Thyroid gland (tissue), 4 donors: ENCODE results near the gene CRYBA2. TPM values are rescaled to one million over a fixed set of nuclear protein-coding genes. Genes with fewer than 3 reads are reported as not detected.

Source experiments
- DNase-seq, 2 donors: peaks; one replicate each; pipeline ENCODE4 v3.0.0-alpha.2; 2019
- H3K27ac ChIP-seq, 3 donors: fragments of 200-600 bp; sonication (generic); 1 replicate in 2 of 3; 2 replicates in 1 of 3; pipeline ENCODE4 v1.5.1; 2016 to 2019; ENCODE audit warnings: mild to moderate bottlenecking in 1 of 3, moderate library complexity in 1 of 3
- H3K27me3 ChIP-seq: fragments of 200-600 bp; sonication (generic); one replicate; pipeline ENCODE4 v1.5.1; 2019
- H3K36me3 ChIP-seq, 2 donors: fragments of 200-600 bp; sonication (generic); one replicate each; pipeline ENCODE4 v1.5.1; 2016 to 2019
- H3K4me1 ChIP-seq, 2 donors: fragments of 200-600 bp; sonication (generic); one replicate each; pipeline ENCODE4 v1.5.1; 2017 to 2019
- H3K4me3 ChIP-seq, 3 donors: fragments of 200-600 bp; sonication (generic); replicated peaks in 1 of 3; 1 replicate in 2 of 3; 2 replicates in 1 of 3; pipeline ENCODE4 v1.5.1; 2016; ENCODE audit warnings: mild to moderate bottlenecking in 1 of 3
- H3K9me3 ChIP-seq: fragments of 200-600 bp; sonication (generic); one replicate; pipeline ENCODE4 v1.5.1; 2017
- CTCF ChIP-seq, 6 experiments: fragments of 200-600 bp in 3 of 6; fragments of 450-650 bp in 3 of 6; sonication (generic) in 3 of 6; IDR thresholded peaks; one replicate each; pipeline ENCODE4 v1.5.1; 2016 to 2019; ENCODE audit warnings: antibody characterized with exemption in 6 of 6, mild to moderate bottlenecking in 2 of 6, inconsistent platforms in 1 of 6, moderate library complexity in 1 of 6
- POLR2A ChIP-seq, 2 donors: fragments of 450-650 bp; IDR thresholded peaks; one replicate each; pipeline ENCODE4 v1.6.1; 2017; ENCODE audit warnings: antibody characterized with exemption in 2 of 2, mild to moderate bottlenecking in 2 of 2, moderate library complexity in 1 of 2
- WGBS, 2 donors: methylation state at CpG; one replicate each; pipeline ENCODE4 v1.1.5; 2017; 5-methylcytosine and 5-hydroxymethylcytosine counted together
- intact Hi-C: fragments of 100-400 bp; cut with DNase I; formaldehyde crosslinking; loops from one replicate; pipeline ENCODE4 v1.15.1; 2023
- total RNA-seq, 4 donors: library from RNA; depleted of rRNA; stranded (reverse); fragments of >200 nt; gene quantifications; one replicate each; pipeline ENCODE4 v1.2.3, GENCODE V29; 2016

CRYBA2 gene
- total RNA-seq, 4 donors from 2014 or later: not detected

- intact Hi-C loops: no loop called here
- 28 to 32% methylated on average over 4 of the region's 4 CpGs for WGBS, 2 donors
Measured at GRCh38 chr2:218986148-218986761, 7.0 kb downstream of the CRYBA2 start.

GRCh38 chr2:218985325-218986091, 7.7 kb downstream of the CRYBA2 start:
- DNase-seq: no peak
- peaks cover 8 to 35% of the 10 kb centered on the region in 2 donors for H3K4me1 ChIP-seq
- WGBS, 2 donors: 7% methylated on average over 23 to 28 of the region's 49 CpGs
- TF ChIP-seq POLR2A (IDR thresholded peaks at IDR 0.05): no peak
- no peak for TF ChIP-seq CTCF (IDR thresholded peaks at IDR 0.05)
- no peak overlapping the region for H3K4me3 ChIP-seq
- no peaks in the 10 kb centered on the region for H3K36me3 ChIP-seq
- H3K27me3 ChIP-seq: peaks cover 53% of the 10 kb centered on the region
- no peak overlapping the region for H3K27ac ChIP-seq
- intact Hi-C loops: no loop called here
- no peaks in the 10 kb centered on the region for H3K9me3 ChIP-seq

More at GRCh38 chr2:218986148-218986761, 7.0 kb downstream of the CRYBA2 start:
- Histone ChIP-seq H3K4me3 (no peak overlapping the region), H3K9me3 (no peaks in the 10 kb centered on the region), H3K27me3 (peaks cover 54% of the 10 kb centered on the region), H3K27ac (no peak overlapping the region), H3K36me3 (no peaks in the 10 kb centered on the region), H3K4me1 (peaks cover 8 to 29% of the 10 kb centered on the region in 2 donors)
- no peak for DNase-seq
- TF ChIP-seq CTCF (IDR thresholded peaks at IDR 0.05) (no peak), POLR2A (IDR thresholded peaks at IDR 0.05) (no peak)

GRCh38 chr2:218985021-218985324, 8.2 kb downstream of the CRYBA2 start, which contains the start of gene FEV:
TSS of gene FEV (minus strand) at chr2:218985184. CDS start at chr2:218985075, 109 bp downstream.
- H3K27ac ChIP-seq: no peak within 1 kb of the TSS
- peaks cover 8 to 36% of the 10 kb centered on the region in 2 donors for H3K4me1 ChIP-seq
- H3K9me3 ChIP-seq: no peaks in the 10 kb centered on the region
- peaks cover 48% of the 10 kb centered on the region for H3K27me3 ChIP-seq
- H3K4me3 ChIP-seq: no peak within 1 kb of the TSS
- TF ChIP-seq POLR2A (IDR thresholded peaks at IDR 0.05) (no peak), CTCF (IDR thresholded peaks at IDR 0.05) (no peak)
- no peaks in the 10 kb centered on the region for H3K36me3 ChIP-seq
- WGBS, 2 donors: 0% methylated on average over 10 to 13 of the region's 32 CpGs
- intact Hi-C loops: no loop called here
- no peak for DNase-seq

GRCh38 chr2:218984239-218985020, 8.8 kb downstream of the CRYBA2 start:
- Histone ChIP-seq H3K4me1 (peaks cover 8 to 39% of the 10 kb centered on the region in 2 donors), H3K4me3 (no peak overlapping the region), H3K9me3 (no peaks in the 10 kb centered on the region), H3K27me3 (peaks cover 45% of the 10 kb centered on the region), H3K36me3 (no peaks in the 10 kb centered on the region), H3K27ac (no peak overlapping the region)
- WGBS, 2 donors: 1% methylated on average over 31 to 47 of the region's 50 CpGs
- TF ChIP-seq CTCF (IDR thresholded peaks at IDR 0.05): no peak
- TF ChIP-seq POLR2A (IDR thresholded peaks at IDR 0.05): no peak
- DNase-seq: no peak
- intact Hi-C loops: no loop called here
